ENCODE measurements around the gene TBL1XR1.

DNA sequence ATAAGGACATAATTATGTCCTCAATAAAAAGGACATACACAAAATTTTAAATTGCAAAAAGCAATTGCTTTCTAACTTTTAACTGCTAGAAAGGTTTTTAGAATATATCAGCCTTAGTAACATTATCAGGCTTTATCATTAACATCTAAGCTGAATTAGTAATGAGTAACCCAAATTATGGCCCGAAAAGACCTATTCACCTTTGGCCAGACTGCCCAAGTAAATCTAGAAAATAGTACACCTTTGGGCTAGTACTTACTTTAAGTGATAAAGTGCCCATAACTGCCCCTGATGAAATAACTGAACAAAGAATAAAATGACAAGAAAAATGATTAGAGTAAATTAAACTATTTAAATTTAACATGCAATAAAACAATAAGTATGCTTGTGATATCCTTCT, 117.2 kb downstream of the TBL1XR1 start:
- TF ChIP-seq CTCF (IDR thresholded peaks at IDR 0.05) = no peak
- TF ChIP-seq POLR2AphosphoS5 (IDR thresholded peaks at IDR 0.05) = no peak
